ENCODE results near the gene NEMP1. TPM values are rescaled to one million over a fixed set of nuclear protein-coding genes. Genes with fewer than 3 reads are reported as not detected.
"Not testable (repeated sequence)": the region's sequence is repeated elsewhere in the genome, so short reads cannot be mapped to it uniquely, and the experiment has no call there.

Gene NEMP1
- total and polyA plus RNA-seq, 2 of the 13 experiments (the other 11 are each of a cell fraction or from before 2014, with no cell fraction given): 11.4 to 12.9 TPM

DNA sequence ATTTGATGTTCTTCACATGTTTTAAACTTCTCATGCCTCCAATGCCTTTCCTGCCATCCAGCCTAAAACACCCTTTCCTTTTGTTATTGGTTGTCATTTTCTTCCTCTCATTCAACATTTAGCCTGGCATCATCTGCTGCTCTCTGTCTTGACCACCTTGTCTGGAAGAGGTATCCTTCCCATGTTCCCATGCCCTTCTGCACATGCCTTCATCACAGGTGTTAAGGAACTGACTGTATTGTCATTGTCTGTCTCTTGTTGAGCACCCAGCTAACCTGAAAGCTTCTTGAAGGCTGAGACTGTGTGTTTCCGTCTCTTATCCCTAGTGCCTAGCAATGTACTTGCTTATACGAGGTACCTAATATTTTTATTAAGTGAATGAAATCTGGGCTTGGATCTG, 45.2 kb upstream of the NEMP1 start:
- 28% methylated on average over 2 of the region's 2 CpGs for WGBS (ENCODE audit: low lambda C conversion rate)
- Histone ChIP-seq H3K36me3 (replicated peaks in 1 of 2; ENCODE audit: control insufficient read depth in 1 of 2, insufficient read depth in 2 of 2, low read length in 2 of 2) (no peaks in the 10 kb centered on the region), H2AFZ (ENCODE audit: low read length) (no peak overlapping the region), H3K4me2 (ENCODE audit: low read depth, low read length) (no peak overlapping the region), H4K20me1 (ENCODE audit: insufficient read depth, low read length) (no peaks in the 10 kb centered on the region), H3K4me3 (replicated peaks in 1 of 3; ENCODE audit: insufficient read depth in 1 of 3, low read depth in 2 of 3, low read length in 3 of 3) (no peak overlapping the region), H3K79me2 (ENCODE audit: insufficient read depth, low read length) (peaks cover 3% of the 10 kb centered on the region), H3K27ac (ENCODE audit: extremely low read length, insufficient read depth, low read length) (no peak overlapping the region), H3K9ac (ENCODE audit: insufficient read depth, low read depth, low read length) (no peak overlapping the region), H3K27me3 (ENCODE audit: control insufficient read depth in 1 of 2, insufficient read depth in 2 of 2, low read length in 2 of 2) (no peaks in the 10 kb centered on the region; a peak in 1 of 5 replicates), H3K9me3 (ENCODE audit: low read length) (no peaks in the 10 kb centered on the region), H3K4me1 (ENCODE audit: insufficient read depth, low read length) (peaks cover 10% of the 10 kb centered on the region)
- FAIRE-seq (peak; percentile 4), ATAC-seq (no peak), DNase-seq (ENCODE audit: low spot score) (no peak)
- in situ Hi-C loops (cut with HindIII; ENCODE audit: extremely low pct_ligation_motif_present, low pct_unique_long_range_greater_than_20kb): no loop called here
- ChIA-PET CTCF (ENCODE audit: low intra/inter-chr PET ratio, low total read pairs) (interaction anchor here (2.3 to 2.7 kb wide), 3 partner anchors 49 to 59 kb away, joined by 28 to 47 read pairs (median 37); no protein-coding TSS in a partner anchor), POLR2A (interaction anchor here (0.9 to 16.0 kb wide), 6 partner anchors 9 to 59 kb away, joined by 3 to 827 read pairs (median 6); partner anchors contain the start of gene LRP1-AS)
- intact Hi-C loops (cut with micrococcal nuclease; ENCODE audit: unreplicated experiment): loop anchor here (1.0 kb wide), 1 partner anchor 59 kb away; no protein-coding TSS in a partner anchor
- BruUV-seq (replicated peaks): no TSS peak
- TF ChIP-seq HES4 (CRISPR knock-in tag; IDR thresholded peaks at IDR 0.05; ENCODE audit: borderline replicate concordance) (no peak), ZNF205 (CRISPR knock-in tag; IDR thresholded peaks at IDR 0.05) (no peak), TARDBP (CRISPR knock-in tag; IDR thresholded peaks at IDR 0.05) (no peak), TOPORS (CRISPR knock-in tag; IDR thresholded peaks at IDR 0.05) (no peak), ZNF773 (CRISPR knock-in tag; IDR thresholded peaks at IDR 0.05; ENCODE audit: borderline replicate concordance) (no peak), XBP1 (CRISPR knock-in tag; IDR thresholded peaks at IDR 0.05) (no peak), NFKBIZ (CRISPR knock-in tag; IDR thresholded peaks at IDR 0.05) (no peak), FLYWCH1 (CRISPR knock-in tag; IDR thresholded peaks at IDR 0.05) (no peak), CBX5 (CRISPR knock-in tag; IDR thresholded peaks at IDR 0.05; ENCODE audit: borderline replicate concordance) (no peak), ZNF713 (CRISPR knock-in tag; IDR thresholded peaks at IDR 0.05) (no peak), ZNF33A (CRISPR knock-in tag; IDR thresholded peaks at IDR 0.05; ENCODE audit: borderline replicate concordance) (no peak), GATA4 (IDR thresholded peaks at IDR 0.05; ENCODE audit: borderline replicate concordance, low read depth) (no peak), NCOA2 (CRISPR knock-in tag; IDR thresholded peaks at IDR 0.05) (no peak), TCF7 (IDR thresholded peaks at IDR 0.05; ENCODE audit: low read depth) (no peak), ZNF790 (CRISPR knock-in tag; IDR thresholded peaks at IDR 0.05; ENCODE audit: borderline replicate concordance) (no peak)
- TF ChIP-seq, protein P1, sequence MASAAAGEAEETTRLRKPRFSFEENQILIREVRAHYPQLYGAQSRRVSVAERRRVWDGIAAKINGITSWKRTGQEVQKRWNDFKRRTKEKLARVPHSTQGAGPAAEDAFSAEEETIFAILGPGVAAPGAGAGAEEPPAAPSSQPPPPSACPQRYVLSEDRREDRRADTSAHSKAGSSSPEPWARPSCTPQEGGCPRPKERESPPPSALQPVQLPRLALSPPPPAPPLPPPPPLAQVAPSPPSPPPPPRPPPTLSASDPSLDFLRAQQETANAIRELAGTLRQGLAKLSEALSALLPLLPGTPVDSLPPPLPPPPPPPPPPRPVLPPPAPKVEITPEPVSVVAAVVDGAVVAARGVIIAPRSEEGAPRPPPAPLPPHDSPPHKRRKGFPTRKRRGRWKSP (CRISPR knock-in tag; IDR thresholded peaks at IDR 0.05): no peak

DNA sequence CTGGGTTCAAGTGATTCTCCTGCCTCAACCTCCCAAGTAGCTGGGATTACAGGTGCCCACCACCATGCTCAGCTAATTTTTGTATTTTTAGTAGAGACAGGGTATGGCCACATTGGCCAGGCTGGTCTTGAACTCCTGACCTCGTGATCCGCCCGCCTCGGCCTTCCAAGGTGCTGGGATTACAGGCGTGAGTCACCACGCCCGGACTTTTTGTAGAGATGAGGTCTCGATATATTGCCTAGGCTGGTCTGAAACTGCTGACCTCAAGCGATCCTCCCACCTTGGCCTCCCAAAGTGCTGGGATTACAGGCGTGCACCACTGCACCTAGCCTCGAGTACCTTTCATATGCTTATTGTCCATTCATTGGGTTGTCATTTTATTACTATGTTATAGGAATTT, 42.1 kb upstream of the NEMP1 start:
- ATAC-seq; H3K9ac ChIP-seq (ENCODE audit: insufficient read depth, low read depth, low read length); H3K27ac ChIP-seq (ENCODE audit: extremely low read length, insufficient read depth, low read length); H3K4me1 ChIP-seq (ENCODE audit: insufficient read depth, low read length); CTCF ChIA-PET (ENCODE audit: low intra/inter-chr PET ratio, low total read pairs); H3K4me3 ChIP-seq (replicated peaks in 1 of 3; ENCODE audit: insufficient read depth in 1 of 3, low read depth in 2 of 3, low read length in 3 of 3); H3K79me2 ChIP-seq (ENCODE audit: insufficient read depth, low read length); intact Hi-C loops (cut with micrococcal nuclease; ENCODE audit: unreplicated experiment); in situ Hi-C loops (cut with HindIII; ENCODE audit: extremely low pct_ligation_motif_present, low pct_unique_long_range_greater_than_20kb); H2AFZ ChIP-seq (ENCODE audit: low read length); H3K36me3 ChIP-seq (replicated peaks in 1 of 2; ENCODE audit: control insufficient read depth in 1 of 2, insufficient read depth in 2 of 2, low read length in 2 of 2); H3K9me3 ChIP-seq (ENCODE audit: low read length); H4K20me1 ChIP-seq (ENCODE audit: insufficient read depth, low read length); H3K4me2 ChIP-seq (ENCODE audit: low read depth, low read length); FAIRE-seq; BruUV-seq (replicated peaks); H3K27me3 ChIP-seq (ENCODE audit: control insufficient read depth in 1 of 2, insufficient read depth in 2 of 2, low read length in 2 of 2); DNase-seq (ENCODE audit: low spot score): not testable (repeated sequence)
- POLR2A ChIA-PET: interaction anchor here (2.3 kb wide), 1 partner anchor 9 kb away, joined by 12 read pairs; the partner anchor contains the start of gene STAT6
- 68% methylated on average over 11 of the region's 11 CpGs for WGBS (ENCODE audit: low lambda C conversion rate)

Measured in HepG2 (cell line).